Inflammatory macrophage treated with lipopolysaccharide for 4 hours (primary cell): ENCODE data around the gene RSU1.

ENCODE experiments used
- DNase-seq: peaks from one replicate; pipeline ENCODE4 v3.0.0-alpha.2; 2020

The RSU1 gene

DNA sequence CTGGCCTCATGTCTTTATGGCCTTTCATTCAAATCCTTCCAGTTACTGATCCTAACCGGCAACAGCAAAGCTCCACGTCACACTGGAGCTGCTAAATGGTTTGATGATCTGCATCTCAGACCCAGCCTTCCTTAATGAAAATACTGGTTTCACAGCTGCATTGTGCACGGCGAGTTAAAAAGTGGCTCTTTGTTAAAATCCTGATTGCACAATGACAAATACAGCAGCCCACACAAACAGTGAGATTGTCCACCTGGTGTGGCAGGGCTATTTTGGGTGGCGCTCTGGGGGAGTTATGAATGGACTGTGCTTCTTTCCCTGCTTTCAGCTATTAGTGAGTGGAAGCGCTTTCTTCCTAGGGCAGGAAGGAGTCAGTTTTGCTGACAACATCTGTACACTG, 232.1 kb downstream of the RSU1 start:
- DNase-seq = no peak

DNA sequence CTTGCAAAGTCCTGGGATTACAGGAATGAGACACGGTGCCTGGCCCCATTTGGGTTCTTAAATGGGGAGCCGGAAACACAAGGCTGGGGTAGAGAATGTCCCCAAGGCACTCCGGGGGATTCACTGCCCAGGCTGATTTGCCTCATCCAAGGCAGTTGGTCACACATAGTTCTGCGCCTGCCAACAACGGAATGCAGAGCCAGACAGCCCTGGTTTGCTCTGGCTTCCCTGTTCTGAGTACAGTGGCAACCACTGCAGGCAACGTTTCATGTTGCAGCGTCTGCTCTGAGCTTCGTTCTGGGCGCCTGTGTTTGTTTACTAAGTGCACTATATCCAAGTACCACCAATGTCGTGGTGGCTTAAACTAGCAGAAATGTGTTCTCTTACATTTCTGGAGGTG, 233.8 kb downstream of the RSU1 start:
- DNase-seq = no peak

GRCh38 chr10:16581202-16581601, 236.0 kb downstream of the RSU1 start:
- peak; percentile 37 for DNase-seq

GRCh38 chr10:16570731-16571130, 246.5 kb downstream of the RSU1 start:
- no peak for DNase-seq

- DNase-seq = peak; percentile 4
These were observed 250.9 kb downstream of the RSU1 start for GRCh38 chr10:16566202-16566805.

DNA sequence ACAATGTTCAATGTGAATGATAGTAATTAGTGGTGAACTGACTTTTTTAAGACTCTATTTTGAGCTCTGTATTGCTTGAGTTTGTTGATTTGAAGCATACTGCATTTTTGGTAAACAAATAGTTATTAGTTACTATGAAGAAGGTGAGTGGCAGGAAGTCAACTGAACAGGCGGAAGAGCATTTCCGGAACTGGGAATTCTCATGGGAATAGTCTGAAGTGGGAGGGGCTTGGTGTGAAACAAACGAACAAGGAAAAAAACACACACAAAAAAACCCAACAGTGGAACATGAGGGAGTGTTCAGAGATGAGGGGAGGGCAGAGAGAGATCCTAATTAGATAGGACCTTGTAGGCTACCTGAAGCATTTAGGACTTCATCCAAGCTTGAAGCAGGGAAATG, 251.6 kb downstream of the RSU1 start:
- DNase-seq = no peak

GRCh38 chr10:16562891-16563290, 254.3 kb downstream of the RSU1 start:
- DNase-seq = no peak

DNA sequence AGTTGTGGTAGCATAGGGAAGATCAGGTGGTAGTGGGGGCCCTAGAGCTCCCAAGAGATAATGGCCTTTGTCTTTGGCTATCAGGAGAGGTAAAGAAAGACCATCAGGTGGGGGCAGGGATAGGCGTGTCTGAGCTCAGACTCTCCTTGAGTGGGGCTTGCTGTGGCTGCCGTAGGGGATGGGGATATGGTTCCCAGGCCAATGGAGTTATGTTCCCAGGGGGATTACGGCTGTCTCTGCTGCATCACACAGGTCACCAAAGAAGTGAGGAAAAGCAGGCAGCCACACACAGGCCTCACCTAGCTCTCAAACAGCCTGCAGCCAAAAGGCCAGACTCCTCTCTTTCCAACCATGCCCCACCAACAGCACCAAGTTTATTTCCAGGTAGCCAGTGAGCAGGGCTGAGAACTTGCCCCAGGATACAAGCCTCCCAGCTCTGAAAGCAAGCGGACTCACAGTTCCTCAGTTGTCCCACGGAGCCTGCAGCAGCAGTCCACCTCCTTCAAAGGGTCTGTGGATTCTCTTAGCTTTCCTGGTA, 257.9 kb downstream of the RSU1 start:
- no peak for DNase-seq

DNA sequence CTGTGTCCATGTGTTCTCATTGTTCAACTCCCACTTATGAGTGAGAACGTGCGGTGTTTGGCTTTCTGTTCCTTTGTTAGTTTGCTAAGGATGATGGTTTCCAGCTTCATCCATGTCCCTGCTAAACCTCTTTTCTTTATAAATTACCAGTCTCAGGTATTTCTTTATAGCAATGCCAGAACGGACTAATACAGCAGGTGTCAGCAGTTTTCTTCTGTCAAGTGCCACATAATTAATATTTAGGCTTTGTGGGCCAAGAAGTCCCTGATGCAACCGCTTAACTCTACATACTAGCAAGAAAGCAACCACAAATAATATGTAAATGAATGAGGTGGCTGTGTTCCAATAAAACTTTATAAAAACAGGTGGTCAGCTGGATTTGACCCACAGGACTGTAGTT, 269.3 kb downstream of the RSU1 start:
- no peak for DNase-seq

DNA sequence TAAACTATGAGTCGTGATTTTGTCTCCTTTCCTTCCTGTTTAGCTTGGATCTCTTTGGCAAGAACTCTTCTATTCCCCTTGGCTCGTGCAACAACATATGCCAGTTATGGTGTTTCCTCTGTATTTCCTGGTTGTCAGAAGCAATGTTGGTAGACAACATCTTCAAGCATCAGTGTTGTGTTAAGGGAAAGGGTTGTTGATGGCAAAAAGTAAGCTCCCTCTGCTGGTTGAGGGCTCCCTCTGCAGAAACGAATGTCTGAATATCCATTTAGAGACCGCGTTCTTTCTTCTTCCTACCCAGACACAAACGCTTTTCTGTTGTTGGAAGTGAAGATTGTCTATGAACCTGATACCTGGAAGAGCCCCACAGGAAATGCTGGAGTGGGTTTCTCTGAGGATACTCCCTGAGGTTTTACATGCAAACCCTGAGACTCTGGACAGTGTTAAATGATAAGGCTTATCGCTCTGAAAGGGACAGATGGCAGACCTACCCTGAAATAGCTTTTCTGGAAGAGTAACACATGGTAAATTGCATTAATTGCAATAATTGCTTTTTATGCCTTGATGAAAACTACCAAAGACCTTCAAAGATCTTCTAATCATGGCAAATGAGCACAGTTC, 272.0 kb downstream of the RSU1 start:
- DNase-seq = peak; percentile 8

- no peak for DNase-seq
These were observed 272.6 kb downstream of the RSU1 start for GRCh38 chr10:16544591-16544990.

GRCh38 chr10:16544099-16544498, 273.1 kb downstream of the RSU1 start:
- DNase-seq = no peak
